MM.1S (cell line): ENCODE data around the gene PPP2R2C.

Experiments used
- CTCF ChIP-seq: fragments of 300-600 bp; sonication (generic); IDR thresholded peaks from 2 replicates; pipeline ENCODE4 v1.5.1; 2016; ENCODE audit warnings: antibody characterized with exemption, low read length, mixed read lengths
- EZH2phosphoT487 ChIP-seq: fragments of 300-600 bp; sonication (generic); IDR thresholded peaks from 2 replicates; pipeline ENCODE4 v1.6.1; 2018; ENCODE audit warnings: antibody characterized with exemption, low read length

GRCh38 chr4:6386091-6386490 is 86.3 kb downstream of the PPP2R2C start:
- no peak for TF ChIP-seq CTCF
- no peak for TF ChIP-seq EZH2phosphoT487
